Stimulated activated CD8-positive, alpha-beta memory T cell treated with anti-CD3 and anti-CD28 coated beads, Interleukin-7, amount 100 ng/mL, for 24 hours (primary cell): Measurements from ENCODE around the gene SMIM5.

Experiments
- DNase-seq: peaks from one replicate; pipeline ENCODE4 v3.0.0-alpha.2; 2020; ENCODE audit warnings: low read depth

The SMIM5 gene

DNA sequence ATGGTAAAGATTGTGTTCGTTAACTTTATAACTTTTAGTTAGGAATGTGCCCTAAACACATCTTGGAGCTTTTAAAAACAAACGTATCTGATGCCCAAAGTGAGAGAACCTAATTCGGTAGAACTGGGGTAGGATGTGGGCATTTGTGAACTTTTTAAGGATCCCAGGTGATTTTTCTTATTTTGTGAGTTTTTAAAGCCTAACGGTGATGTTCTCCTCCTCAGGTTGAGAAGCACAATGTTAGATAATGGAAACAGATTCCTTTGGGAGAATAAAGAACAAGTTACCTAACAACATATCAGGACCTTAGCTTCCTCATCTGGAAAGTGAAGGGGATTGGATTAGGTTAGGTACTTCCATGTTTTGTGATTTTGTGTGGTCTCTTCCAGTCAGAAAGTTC lies 34.6 kb downstream of the SMIM5 start:
- no peak for DNase-seq

DNA sequence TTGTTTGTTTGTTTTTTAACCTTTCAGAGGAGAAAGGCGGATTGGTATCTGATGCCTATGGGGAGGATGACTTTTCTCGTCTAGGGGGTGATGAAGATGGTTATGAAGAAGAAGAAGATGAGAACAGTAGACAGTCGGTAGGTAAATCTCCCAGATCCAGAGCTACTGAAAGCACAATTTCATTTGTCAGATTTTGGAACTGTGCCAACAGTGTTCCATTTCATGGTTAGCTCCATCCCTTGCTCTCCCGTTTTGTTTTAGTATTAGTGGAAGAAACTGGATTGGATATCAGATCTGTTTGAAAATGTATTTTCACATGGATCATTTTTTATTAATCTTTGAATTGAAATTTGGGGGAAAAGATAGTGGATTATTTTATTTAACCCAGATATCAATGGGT lies 35.3 kb downstream of the SMIM5 start:
- DNase-seq: no peak

DNA sequence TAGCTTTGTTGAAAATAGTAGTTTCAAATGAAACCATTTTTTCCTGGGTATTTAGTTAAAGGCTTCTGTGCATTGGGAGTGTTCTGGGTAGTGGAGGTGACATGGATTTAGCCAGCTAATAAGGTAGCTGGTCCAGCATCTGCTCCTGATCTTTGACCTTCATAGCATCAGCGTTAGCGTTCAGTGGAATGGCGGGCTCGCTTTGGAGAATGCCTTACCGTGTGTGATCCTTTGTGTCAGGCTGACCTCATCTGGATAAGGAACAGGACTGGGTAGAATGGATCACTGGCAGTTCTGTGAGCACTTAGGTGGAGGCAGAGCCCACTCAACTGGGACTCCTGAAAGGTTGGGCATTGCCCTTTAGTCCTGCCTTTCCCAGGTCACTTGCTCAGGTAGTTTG lies 37.6 kb downstream of the SMIM5 start:
- no peak for DNase-seq

DNA sequence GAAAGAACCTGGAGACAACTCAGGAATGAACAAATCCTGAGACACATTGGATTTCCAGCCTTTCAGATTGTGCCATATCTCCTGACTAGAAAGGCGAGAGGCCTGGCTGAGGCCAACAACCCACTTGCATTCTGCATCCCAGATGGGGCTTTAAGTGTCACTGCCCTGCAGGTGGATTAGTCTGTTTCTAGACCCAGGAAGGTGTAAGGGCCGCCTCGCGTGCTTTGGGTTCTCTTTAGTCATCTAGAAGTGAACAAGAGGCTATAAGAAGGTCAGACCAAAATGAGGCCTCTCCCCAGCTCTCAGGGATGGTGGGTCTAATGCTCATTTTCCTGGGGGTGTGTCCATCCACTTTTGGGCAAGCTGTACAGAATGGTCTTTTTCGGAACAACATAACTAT lies 38.8 kb downstream of the SMIM5 start:
- no peak for DNase-seq

DNA sequence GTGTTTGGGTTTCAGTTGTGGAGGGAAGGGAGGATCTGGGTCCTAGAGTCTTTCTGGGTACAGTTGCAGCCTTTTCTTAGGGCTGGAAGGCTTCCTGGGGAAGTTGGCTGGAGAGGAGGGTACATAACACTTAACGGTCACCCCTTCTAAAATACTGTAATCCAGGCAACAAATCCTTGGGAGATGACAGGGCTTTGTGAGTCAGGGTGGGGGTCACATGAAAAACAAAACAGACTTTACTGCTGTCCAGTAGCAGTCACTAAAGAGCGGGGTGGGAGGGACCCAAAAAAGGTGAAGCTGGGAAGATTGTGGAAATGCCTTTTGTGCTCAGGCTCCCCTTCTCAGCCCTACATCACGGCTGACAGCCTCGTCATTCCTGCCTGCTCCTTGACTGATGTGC lies 40.3 kb downstream of the SMIM5 start:
- no peak for DNase-seq

DNA sequence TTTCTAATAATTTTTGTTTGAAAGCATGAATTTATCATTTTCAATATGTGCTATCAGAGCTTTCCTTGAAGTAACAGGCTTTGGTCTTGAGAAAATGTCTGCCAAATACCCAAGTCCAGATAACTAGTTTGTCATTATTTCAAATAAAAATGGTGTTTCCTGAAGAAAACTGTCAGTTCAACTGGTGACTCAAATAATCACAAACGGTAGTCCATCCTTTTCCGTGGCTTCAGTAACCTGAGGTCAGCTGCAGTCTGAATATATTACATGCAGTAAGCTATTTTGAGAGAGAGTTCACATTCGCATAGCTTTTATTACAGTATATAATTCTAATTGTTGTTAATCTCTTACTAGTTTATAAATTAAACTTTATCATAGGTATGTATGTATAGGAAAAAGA lies 43.2 kb downstream of the SMIM5 start:
- DNase-seq: no peak

DNA sequence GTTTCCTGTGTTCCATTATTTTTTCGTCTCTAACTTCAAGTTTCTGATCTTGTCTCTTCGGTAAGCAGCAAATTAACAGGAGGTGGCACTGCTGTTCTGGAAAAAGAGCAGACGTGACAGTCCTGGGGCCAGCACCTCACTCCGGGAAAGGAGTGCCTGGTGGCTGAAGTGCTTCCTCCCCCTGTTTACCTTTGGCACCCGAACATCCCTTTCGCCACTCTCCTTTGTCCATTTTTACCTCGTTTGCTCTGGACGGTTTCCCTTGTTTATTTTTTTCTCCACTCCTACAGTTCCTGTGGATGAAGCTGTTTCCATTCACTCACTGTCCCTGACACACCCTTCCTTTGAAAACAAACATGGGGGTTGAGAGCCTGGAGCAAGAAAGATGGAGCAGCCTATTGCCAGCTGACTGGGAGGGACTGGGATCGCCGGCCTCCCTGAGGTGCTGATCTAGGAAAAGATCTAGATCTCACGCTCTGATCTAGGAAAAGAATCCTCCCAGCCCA lies 46.5 kb downstream of the SMIM5 start:
- no peak for DNase-seq

DNA sequence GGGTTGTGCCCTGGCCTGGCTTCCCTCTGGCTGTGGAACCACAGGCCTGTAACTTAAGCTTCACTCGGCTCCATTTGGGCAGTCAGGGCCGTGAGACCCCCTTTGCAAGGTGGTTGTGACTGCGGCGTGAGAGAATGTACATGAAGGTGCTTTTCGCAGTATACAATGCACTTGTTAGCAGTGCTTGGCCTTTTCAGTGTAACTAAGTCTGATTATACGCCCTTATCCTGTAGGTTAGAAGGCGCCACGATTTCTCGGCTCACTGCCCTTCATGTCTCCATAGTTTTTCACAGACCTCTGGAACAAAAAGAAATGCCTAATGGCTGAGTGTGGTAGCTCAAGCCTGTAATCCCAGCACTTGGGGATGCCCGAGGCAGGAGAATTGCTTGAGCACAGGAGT lies 47.2 kb downstream of the SMIM5 start:
- no peak for DNase-seq

DNA sequence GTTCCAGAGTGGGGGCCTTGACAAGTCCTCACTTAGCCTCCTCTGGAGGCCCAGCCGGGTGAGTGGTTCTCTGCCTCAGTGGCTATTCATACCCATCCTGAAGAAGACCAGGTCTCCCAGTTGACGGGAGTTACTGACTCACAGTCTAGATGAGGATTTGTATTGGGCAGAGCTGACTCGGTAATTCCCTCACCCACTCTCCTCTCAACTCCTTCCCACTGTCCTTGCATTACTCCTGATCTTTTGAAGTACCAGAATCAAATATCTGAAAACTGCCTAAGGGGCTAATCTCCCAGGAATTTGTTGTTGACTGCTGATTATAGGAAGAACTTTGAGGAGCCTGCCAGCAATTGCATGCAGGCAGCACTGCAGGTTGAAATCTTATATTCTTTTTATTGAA lies 48.1 kb downstream of the SMIM5 start:
- DNase-seq: no peak

DNA sequence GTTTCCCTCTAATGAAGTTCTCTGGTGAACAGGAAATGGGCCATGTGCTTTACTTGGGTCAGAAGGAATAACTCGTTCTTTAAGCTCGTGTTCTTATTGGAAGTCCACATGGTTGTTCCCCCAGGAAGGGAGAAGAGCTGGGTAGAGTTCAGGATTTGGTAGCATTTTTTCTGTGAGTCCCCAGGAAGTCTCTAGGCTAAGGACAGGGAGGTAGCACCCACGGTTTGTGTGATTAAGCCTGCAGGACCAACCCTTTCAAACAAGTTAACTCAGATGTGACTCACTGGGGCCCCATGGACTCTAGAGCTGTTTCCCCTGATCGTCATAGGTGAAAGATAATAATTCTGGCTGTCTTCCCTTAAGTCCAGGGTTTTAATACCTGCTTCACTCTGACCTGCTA lies 50.3 kb downstream of the SMIM5 start:
- DNase-seq: no peak

DNA sequence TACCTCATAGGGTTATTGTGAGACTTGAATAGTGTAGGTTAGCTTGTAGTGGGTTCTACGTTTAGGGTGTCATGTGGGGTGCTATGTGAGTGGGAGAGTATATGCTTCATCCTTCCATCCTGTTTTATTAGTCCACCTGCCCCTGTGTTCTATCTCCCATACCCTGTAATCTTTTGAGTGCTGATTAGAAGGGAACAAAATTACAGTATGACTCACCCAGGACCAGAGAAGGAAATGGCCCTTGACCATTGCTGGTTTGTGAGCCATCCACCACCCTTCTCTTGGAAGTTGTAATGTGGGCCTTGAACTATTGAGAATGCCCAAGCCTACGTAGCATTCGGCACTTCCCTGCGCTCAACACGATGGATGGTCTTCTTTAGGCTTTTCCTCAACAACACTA lies 51.0 kb downstream of the SMIM5 start:
- DNase-seq: no peak

DNA sequence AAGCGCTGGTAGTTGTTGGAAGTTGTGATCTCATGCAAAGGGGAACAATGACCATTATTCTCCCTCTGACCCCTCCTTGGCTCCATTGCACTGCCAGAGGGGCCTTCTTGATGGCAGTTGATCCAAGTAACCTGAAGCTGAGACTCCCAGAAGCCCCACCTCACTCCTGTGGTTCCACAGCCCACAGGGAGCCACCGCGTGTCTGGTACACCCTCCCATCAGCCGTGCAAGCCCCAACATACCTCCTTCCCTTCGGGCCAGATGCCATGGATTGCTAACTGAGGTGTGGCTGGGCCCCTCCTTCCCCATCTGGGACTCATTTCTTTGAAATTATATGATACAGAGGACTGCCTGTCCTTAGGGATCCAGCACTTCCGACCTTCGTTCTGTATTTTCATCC lies 51.7 kb downstream of the SMIM5 start:
- DNase-seq: no peak

DNA sequence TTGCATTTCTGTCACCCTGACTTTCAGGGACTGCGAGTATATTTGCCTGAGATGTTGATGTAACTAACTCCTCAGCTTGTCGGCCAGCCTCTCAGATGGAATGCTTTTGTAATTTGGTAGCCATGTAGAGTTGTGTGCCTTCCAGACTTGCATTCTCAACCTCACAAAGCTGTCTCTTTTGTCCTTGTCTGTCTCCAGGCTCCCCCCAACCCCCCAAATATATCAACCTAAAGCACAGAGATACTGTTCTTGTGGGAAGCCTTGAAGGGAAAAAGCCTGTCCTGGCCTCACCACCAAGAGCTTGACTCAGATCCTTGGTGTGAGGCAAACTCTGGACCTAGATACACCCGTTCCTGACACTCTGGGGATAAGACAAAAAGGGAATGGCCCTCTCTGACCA lies 52.3 kb downstream of the SMIM5 start:
- no peak for DNase-seq

DNA sequence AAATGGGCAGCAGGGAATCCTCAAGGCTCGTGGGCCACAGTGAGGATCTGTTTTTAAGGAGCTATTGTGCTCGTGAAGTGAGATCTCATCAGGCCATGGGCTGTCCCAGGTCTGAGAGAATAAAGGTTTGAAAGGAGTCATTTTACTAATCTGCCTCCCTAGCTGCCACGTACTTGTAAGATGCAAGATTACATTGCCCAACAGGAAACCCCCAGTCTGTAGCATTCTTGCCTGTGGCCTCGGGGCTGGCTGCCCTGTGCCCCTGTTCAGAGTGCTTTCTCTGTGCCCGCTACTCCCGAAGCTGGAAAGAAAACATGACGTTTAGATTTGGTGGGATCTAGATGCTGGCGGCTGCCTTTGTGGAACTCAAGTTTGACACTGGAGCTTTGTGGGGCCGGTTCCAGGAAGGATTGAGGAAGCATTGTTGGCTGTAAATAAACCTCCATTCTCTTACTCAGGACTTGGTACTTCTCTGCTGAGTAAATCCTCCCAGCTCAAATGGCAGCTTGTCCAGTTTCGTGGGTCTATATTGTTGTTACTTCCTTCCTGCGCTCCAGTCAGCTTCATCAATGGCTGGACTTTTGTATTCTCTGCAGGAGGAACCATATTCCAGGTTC lies 55.1 kb downstream of the SMIM5 start:
- no peak for DNase-seq

DNA sequence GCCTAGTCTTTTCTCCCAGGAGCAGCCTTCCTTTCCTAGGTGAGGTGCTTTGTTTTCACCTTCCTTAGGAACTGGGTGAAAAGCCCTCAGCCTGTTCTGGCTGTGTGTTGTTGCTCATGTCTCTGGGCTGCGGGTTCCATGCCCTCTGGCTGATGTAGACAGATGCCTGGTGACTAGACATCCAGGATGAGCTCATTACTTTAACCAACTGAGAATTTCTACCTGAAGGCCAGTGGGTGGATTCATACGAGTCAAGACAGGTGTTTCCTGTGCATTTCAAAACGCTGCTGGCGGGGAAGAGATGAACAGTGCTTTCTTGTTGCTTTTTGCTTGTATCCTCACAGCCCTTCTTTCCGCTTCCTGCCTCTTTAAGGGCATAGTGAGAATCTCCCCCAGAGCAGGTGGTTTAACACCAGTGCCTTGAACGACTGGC lies 56.2 kb downstream of the SMIM5 start:
- DNase-seq: no peak
